Common myeloid progenitor, CD34-positive (primary cell): ENCODE results near the gene TM9SF1.

Experiments
- CTCF ChIA-PET: fragments of 350-600 bp; sonication (Branson Sonifier 250); formaldehyde crosslinking; loops from one replicate; lab custom pipeline; 2021; ENCODE audit warnings: antibody characterized with exemption; lab: Charles Lee
- POLR2A ChIA-PET: fragments of 350-600 bp; sonication (Branson Sonifier 250); formaldehyde crosslinking; loops from one replicate; lab custom pipeline; 2021; ENCODE audit warnings: antibody characterized with exemption; lab: Charles Lee
- DNase-seq, 3 donors: peaks; one replicate each; pipeline versions ENCODE4 v3.0.0 to v3.0.0-alpha.2; 2013
- H3K27ac ChIP-seq, 2 experiments: 1 replicate in 1 of 2; 2 replicates in 1 of 2; pipeline ENCODE4 v1.7.0; 2013; ENCODE audit warnings: inconsistent platforms in 2 of 2, low read length in 2 of 2, mild to moderate bottlenecking in 2 of 2, low read depth in 1 of 2, moderate library complexity in 1 of 2; ENCODE audit not compliant: severe bottlenecking in 2 of 2, insufficient read depth in 1 of 2, poor library complexity in 1 of 2
- H3K27me3 ChIP-seq, 5 experiments: replicated peaks in 2 of 5; 1 replicate in 3 of 5; 2 replicates in 2 of 5; pipeline versions ENCODE4 v1.6.1 to v1.7.0; 2013; ENCODE audit warnings: low read length in 4 of 5, mild to moderate bottlenecking in 2 of 5, moderate library complexity in 2 of 5, inconsistent platforms in 1 of 5; ENCODE audit not compliant: insufficient read depth in 5 of 5, control insufficient read depth in 4 of 5
- H3K36me3 ChIP-seq, 4 experiments: 1 replicate in 2 of 4; 2 replicates in 2 of 4; pipeline versions ENCODE4 v1.6.1 to v1.7.0; 2013; ENCODE audit warnings: low read length in 3 of 4, control low read depth in 1 of 4, mild to moderate bottlenecking in 1 of 4; ENCODE audit not compliant: control insufficient read depth in 4 of 4, insufficient read depth in 4 of 4
- H3K4me1 ChIP-seq, 4 experiments: 1 replicate in 3 of 4; 2 replicates in 1 of 4; pipeline versions ENCODE4 v1.6.1 to v1.7.1; 2013; ENCODE audit warnings: low read length in 3 of 4, mild to moderate bottlenecking in 3 of 4, control low read depth in 1 of 4, inconsistent platforms in 1 of 4, moderate library complexity in 1 of 4; ENCODE audit not compliant: control insufficient read depth in 4 of 4, insufficient read depth in 4 of 4; ENCODE audit errors: control extremely low read depth in 1 of 4
- H3K4me3 ChIP-seq, 7 experiments: 1 replicate in 4 of 7; 2 replicates in 3 of 7; pipeline versions ENCODE4 v1.5.1 to v1.7.0; 2013; ENCODE audit warnings: mild to moderate bottlenecking in 7 of 7, low read length in 6 of 7, moderate library complexity in 6 of 7, inconsistent platforms in 2 of 7, low read depth in 2 of 7, control low read depth in 1 of 7; ENCODE audit not compliant: insufficient read depth in 4 of 7, control insufficient read depth in 1 of 7; ENCODE audit errors: extremely low read depth in 1 of 7
- H3K9me3 ChIP-seq, 5 experiments: 1 replicate in 4 of 5; 2 replicates in 1 of 5; pipeline versions ENCODE4 v1.6.1 to v1.7.1; 2013; ENCODE audit warnings: low read length in 4 of 5, mild to moderate bottlenecking in 2 of 5, inconsistent platforms in 1 of 5, low read depth in 1 of 5, moderate library complexity in 1 of 5; ENCODE audit not compliant: control insufficient read depth in 4 of 5, insufficient read depth in 2 of 5; ENCODE audit errors: control extremely low read depth in 1 of 5
- WGBS: methylation state at CpG from one replicate; pipeline ENCODE4 v1.1.5; 2013; ENCODE audit not compliant: insufficient coverage; 5-methylcytosine and 5-hydroxymethylcytosine counted together

TM9SF1 gene

GRCh38 chr14:24215495-24216344 lies 20.5 kb upstream of the TM9SF1 start, which contains the start of gene MDP1:
TSS of gene MDP1 (minus strand) at chr14:24216066. CDS start at chr14:24215955, 111 bp downstream.
- Histone ChIP-seq H3K27ac (peak within 1 kb of the TSS; percentile 54 to 84), H3K9me3 (no peaks in the 10 kb centered on the region), H3K4me3 (peak within 1 kb of the TSS; percentile 53 to 99 (median 99)), H3K4me1 (peaks cover 7 to 33% (median 26%) of the 10 kb centered on the region in 4 experiments), H3K27me3 (no peaks in the 10 kb centered on the region), H3K36me3 (peaks cover 0 to 25% (median 12%) of the 10 kb centered on the region in 4 experiments)
- ChIA-PET POLR2A (interaction anchor here (0.6 to 1.3 kb wide), 5 partner anchors 26 to 55 kb away, joined by 3 to 4 read pairs (median 3); partner anchors contain the start of genes IPO4 and TINF2), CTCF (interaction anchor here (0.8 to 3.4 kb wide), 18 partner anchors 10 to 150 kb away, joined by 3 to 31 read pairs (median 5); partner anchors contain the start of genes CIDEB, GMPR2, NEDD8 and RABGGTA)
- WGBS = under 1% methylated on average over 30 of the region's 40 CpGs
- DNase-seq = peak; percentile 94 to 97 (median 96)

GRCh38 chr14:24213866-24214662 lies 18.8 kb upstream of the TM9SF1 start:
- Histone ChIP-seq H3K4me3 (peak overlapping the region in 5 of 7 experiments; percentile 80 to 91 (median 88)), H3K27me3 (no peaks in the 10 kb centered on the region), H3K36me3 (peaks cover 3 to 41% (median 28%) of the 10 kb centered on the region in 4 experiments), H3K27ac (peak overlapping the region; percentile 93 to 95), H3K9me3 (no peaks in the 10 kb centered on the region), H3K4me1 (peaks cover 7 to 33% (median 26%) of the 10 kb centered on the region in 4 experiments)
- WGBS = 90% methylated on average over 6 of the region's 7 CpGs
- CTCF ChIA-PET = interaction anchor here (0.8 to 3.4 kb wide), 12 partner anchors 10 to 121 kb away, joined by 3 to 31 read pairs (median 4); partner anchors contain the start of genes ADCY4, CIDEB, IPO4 and IRF9
- POLR2A ChIA-PET = interaction anchor here (0.9 to 2.9 kb wide), 5 partner anchors 17 to 44 kb away, joined by 3 to 25 read pairs (median 4); partner anchors contain the start of genes IPO4, TINF2 and TM9SF1
- no peak for DNase-seq

- Histone ChIP-seq H3K27ac (peak within 1 kb of the TSS; percentile 93 to 95), H3K4me1 (peaks cover 7 to 33% (median 26%) of the 10 kb centered on the region in 4 experiments), H3K4me3 (peak within 1 kb of the TSS; percentile 74 to 91 (median 84)), H3K27me3 (no peaks in the 10 kb centered on the region), H3K36me3 (peaks cover 3 to 42% (median 29%) of the 10 kb centered on the region in 4 experiments), H3K9me3 (no peaks in the 10 kb centered on the region)
- WGBS = under 1% methylated on average over 47 of the region's 53 CpGs
- DNase-seq = peak; percentile 98 to 99 (median 99)
- ChIA-PET CTCF (interaction anchor here (0.6 to 2.8 kb wide), 15 partner anchors 9 to 120 kb away, joined by 3 to 21 read pairs (median 4); partner anchors contain the start of genes IPO4, IRF9, TINF2 and TM9SF1), POLR2A (interaction anchor here (0.9 to 2.9 kb wide), 4 partner anchors 18 to 43 kb away, joined by 3 to 25 read pairs (median 4); partner anchors contain the start of genes TINF2 and TM9SF1)
These were observed 18.0 kb upstream of the TM9SF1 start, which contains the start of gene CHMP4A for GRCh38 chr14:24212924-24213865. TSS of gene CHMP4A (minus strand) at chr14:24213488. CDS start at chr14:24213439, 49 bp downstream.

GRCh38 chr14:24211311-24211710 lies 16.1 kb upstream of the TM9SF1 start:
- Histone ChIP-seq H3K4me3 (no peak overlapping the region), H3K27me3 (no peaks in the 10 kb centered on the region), H3K36me3 (peaks cover 9 to 50% (median 38%) of the 10 kb centered on the region in 4 experiments), H3K4me1 (peaks cover 7 to 31% (median 24%) of the 10 kb centered on the region in 4 experiments), H3K9me3 (no peaks in the 10 kb centered on the region), H3K27ac (no peak overlapping the region)
- POLR2A ChIA-PET = no interaction called here
- DNase-seq = no peak
- WGBS = 98% methylated on average over 6 of the region's 6 CpGs
- CTCF ChIA-PET = interaction anchor here (0.8 to 1.7 kb wide), 4 partner anchors 15 to 31 kb away, joined by 3 to 4 read pairs (median 4); partner anchors contain the start of genes IPO4, TINF2 and TM9SF1

GRCh38 chr14:24207625-24208024 lies 12.4 kb upstream of the TM9SF1 start:
- no peak overlapping the region for H3K4me3 ChIP-seq
- H3K27me3 ChIP-seq = no peaks in the 10 kb centered on the region
- H3K27ac ChIP-seq = no peak overlapping the region
- peaks cover 13 to 68% (median 51%) of the 10 kb centered on the region in 4 experiments for H3K36me3 ChIP-seq
- 93% methylated on average over 2 of the region's 2 CpGs for WGBS
- no peak for DNase-seq
- peaks cover 0 to 4% (median 4%) of the 10 kb centered on the region in 4 experiments for H3K4me1 ChIP-seq
- ChIA-PET CTCF (interaction anchor here (1.3 to 1.9 kb wide), 3 partner anchors 11 to 93 kb away, joined by 4 to 6 read pairs (median 5); partner anchors contain the start of gene NOP9), POLR2A (no interaction called here)
- H3K9me3 ChIP-seq = no peaks in the 10 kb centered on the region
